ENCODE results near the gene ZBTB43. TPM values are rescaled to one million over a fixed set of nuclear protein-coding genes. Genes with fewer than 3 reads are reported as not detected.
A peak's percentile ranks its signal among the peaks of the same experiment; 100 is the strongest.

Gene ZBTB43, protein sequence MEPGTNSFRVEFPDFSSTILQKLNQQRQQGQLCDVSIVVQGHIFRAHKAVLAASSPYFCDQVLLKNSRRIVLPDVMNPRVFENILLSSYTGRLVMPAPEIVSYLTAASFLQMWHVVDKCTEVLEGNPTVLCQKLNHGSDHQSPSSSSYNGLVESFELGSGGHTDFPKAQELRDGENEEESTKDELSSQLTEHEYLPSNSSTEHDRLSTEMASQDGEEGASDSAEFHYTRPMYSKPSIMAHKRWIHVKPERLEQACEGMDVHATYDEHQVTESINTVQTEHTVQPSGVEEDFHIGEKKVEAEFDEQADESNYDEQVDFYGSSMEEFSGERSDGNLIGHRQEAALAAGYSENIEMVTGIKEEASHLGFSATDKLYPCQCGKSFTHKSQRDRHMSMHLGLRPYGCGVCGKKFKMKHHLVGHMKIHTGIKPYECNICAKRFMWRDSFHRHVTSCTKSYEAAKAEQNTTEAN
- total RNA-seq (2012; rRNA removed) = 10.7 and 12.4 TPM in 2 replicates

DNA sequence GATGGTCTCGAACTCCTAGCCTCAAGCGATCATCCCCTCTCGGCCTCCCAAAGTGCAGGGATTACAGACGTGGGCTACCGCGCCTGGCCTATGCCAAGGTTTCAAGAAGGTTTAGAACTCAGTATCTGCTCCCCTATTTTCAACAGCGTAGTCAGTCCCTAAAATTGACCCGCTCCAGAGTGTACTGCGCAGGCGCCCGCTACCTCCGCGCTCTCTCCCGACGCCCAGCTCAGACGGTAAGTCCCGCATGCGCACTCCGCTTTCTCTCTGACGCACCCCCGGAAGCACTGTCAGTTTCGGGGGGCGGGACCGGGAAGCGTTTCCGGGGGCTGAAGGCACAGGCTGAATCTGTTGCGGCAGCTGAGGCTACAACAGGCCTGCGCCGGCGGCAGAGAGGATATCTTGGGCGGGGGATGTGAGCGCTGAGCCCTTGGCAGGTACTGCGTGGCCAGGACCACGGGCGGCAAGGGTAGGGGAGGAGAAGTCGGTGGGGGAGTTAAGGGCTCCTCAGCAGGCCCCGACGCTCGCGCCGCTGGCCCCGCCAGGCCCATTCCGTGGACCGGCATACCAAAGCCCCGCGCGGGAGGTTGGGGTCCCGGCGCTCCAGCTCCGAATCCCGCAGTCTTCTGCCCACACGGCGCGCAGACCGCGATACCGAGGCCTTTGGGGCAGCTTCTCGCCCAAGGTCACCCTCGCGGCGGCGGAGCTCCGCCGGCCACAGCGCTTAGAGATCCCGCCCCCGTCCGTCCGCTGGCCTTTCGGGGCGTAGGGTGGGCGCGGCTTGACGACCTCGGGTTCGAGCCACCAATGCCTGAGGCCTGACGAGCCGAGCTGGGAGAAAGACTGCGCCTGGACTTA lies at the start of gene ZBTB43:
TSS of gene ZBTB43 (plus strand) at position 345 of the 858 bp plus-strand sequence. CDS start 27,470 bp downstream, outside the sequence.
- Histone ChIP-seq H3K9me3 (replicated peaks; ENCODE audit: low read length) (no peaks in the 10 kb centered on the region), H3K36me3 (ENCODE audit: insufficient read depth, low read length) (peaks cover 10% of the 10 kb centered on the region), H3K9ac (ENCODE audit: low read depth, low read length) (peak within 1 kb of the TSS; percentile 95), H3K4me2 (ENCODE audit: low read length) (peak within 1 kb of the TSS; percentile 90), H3K4me1 (ENCODE audit: control insufficient read depth, insufficient read depth, low read length) (peaks cover 29% of the 10 kb centered on the region), H3K27me3 (ENCODE audit: control insufficient read depth, insufficient read depth, low read length) (no peaks in the 10 kb centered on the region), H3K4me3 (ENCODE audit: low read length) (peak within 1 kb of the TSS; percentile 89)

DNA sequence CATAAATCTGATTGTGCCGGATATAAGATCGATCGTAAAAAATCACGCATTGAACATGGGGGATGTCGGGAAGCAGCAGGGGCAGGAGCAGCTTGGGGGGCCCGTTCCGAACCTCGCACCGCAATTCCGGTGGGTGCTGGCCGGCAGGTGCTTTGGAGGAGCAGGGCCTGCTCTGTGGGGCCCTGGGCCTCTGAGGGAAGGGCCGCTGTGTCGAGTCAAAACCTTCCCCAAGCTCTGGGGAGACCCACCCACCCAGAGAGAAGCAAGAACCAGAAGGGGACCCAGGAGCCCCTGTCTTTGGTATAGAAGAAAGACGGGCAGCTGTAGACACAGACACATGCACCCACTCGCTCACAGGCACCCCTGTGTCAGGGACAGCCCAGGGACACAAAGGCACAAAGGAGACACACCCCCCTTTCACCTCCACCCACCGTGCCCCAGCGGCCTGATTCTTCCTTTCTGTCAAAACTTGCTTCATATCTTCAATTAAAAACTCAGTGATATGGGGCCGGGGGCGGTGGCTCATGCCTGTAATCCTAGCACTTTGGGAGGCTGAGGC lies 49.4 kb upstream of the ZBTB43 start:
- H3K4me1 ChIP-seq (ENCODE audit: control insufficient read depth, insufficient read depth, low read length) = no peaks in the 10 kb centered on the region
- H3K4me2 ChIP-seq (ENCODE audit: low read length) = no peak overlapping the region
- H3K4me3 ChIP-seq (ENCODE audit: low read length) = no peak overlapping the region
- H3K9ac ChIP-seq (ENCODE audit: low read depth, low read length) = no peak overlapping the region
- H3K27me3 ChIP-seq (ENCODE audit: control insufficient read depth, insufficient read depth, low read length) = peaks cover 36% of the 10 kb centered on the region
- no peaks in the 10 kb centered on the region for H3K36me3 ChIP-seq (ENCODE audit: insufficient read depth, low read length)
- no peaks in the 10 kb centered on the region for H3K9me3 ChIP-seq (replicated peaks; ENCODE audit: low read length)

- no peaks in the 10 kb centered on the region for H3K36me3 ChIP-seq (ENCODE audit: insufficient read depth, low read length)
- peaks cover 34% of the 10 kb centered on the region for H3K27me3 ChIP-seq (ENCODE audit: control insufficient read depth, insufficient read depth, low read length)
- no peaks in the 10 kb centered on the region for H3K9me3 ChIP-seq (replicated peaks; ENCODE audit: low read length)
- H3K4me2 ChIP-seq (ENCODE audit: low read length) = no peak overlapping the region
- H3K4me3 ChIP-seq (ENCODE audit: low read length) = no peak overlapping the region
- no peaks in the 10 kb centered on the region for H3K4me1 ChIP-seq (ENCODE audit: control insufficient read depth, insufficient read depth, low read length)
- H3K9ac ChIP-seq (ENCODE audit: low read depth, low read length) = no peak overlapping the region
Measured at GRCh38 chr9:126756238-126756637, 48.6 kb upstream of the ZBTB43 start.

DNA sequence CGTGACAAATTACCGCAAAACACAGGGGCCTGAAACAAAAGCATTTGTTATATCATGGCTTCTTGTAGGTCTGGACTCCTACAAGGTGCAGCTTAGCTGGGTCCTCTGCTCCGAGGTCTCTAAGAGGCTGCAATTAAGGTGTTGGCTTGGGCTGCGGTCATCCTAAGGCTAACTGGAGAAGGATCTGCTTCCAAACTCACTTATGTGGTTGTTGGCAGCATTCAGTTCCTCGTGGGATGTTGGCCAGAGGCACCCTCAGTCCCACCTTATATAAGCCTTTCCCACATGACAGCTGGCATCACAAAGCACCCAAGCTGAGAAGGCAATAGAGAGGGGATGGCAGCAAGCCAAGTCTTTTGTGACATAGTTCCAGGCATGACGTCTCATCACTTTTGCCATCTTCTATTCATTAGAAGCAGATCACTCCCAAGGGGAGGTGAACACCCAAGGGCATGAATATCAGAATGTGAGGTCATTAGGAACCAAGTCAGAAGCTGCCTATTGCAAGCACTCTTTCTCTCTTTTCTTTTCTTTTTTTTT lies 47.9 kb upstream of the ZBTB43 start:
- H3K9me3 ChIP-seq (replicated peaks; ENCODE audit: low read length) = no peaks in the 10 kb centered on the region
- no peak overlapping the region for H3K4me3 ChIP-seq (ENCODE audit: low read length)
- H3K4me1 ChIP-seq (ENCODE audit: control insufficient read depth, insufficient read depth, low read length) = no peaks in the 10 kb centered on the region
- H3K4me2 ChIP-seq (ENCODE audit: low read length) = no peak overlapping the region
- H3K9ac ChIP-seq (ENCODE audit: low read depth, low read length) = no peak overlapping the region
- peaks cover 35% of the 10 kb centered on the region for H3K27me3 ChIP-seq (ENCODE audit: control insufficient read depth, insufficient read depth, low read length)
- H3K36me3 ChIP-seq (ENCODE audit: insufficient read depth, low read length) = no peaks in the 10 kb centered on the region

DNA sequence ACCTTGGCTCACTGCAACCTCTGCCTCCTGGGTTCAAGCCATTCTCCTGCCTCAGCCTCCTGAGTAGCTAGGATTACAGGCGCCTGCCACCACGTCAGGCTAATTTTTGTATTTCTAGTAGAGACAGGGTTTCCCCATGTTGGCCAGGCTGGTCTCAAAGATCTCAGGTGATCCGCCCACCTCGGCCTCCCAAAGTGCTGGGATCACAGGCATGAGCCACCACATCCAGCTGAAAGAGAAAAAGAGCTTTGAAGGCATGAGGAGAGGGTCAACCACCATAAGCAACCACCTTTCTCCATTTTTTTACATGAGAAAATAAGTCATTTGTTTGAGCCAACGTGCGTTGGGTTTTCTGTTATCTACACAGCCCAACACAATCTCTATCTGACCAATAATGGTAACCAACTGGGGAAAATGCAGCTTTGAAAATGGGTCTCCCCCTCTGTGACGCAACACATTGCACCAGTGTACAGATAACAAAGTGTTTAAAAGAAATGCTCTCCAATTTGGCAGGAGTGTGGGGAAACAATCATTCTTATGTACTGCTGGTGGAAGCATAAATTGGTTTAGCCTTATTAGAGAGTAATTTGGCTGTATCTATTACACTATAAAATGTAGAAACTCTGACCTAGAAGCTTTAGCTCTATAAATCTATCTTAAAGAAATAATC lies 45.8 kb upstream of the ZBTB43 start:
- Histone ChIP-seq H3K27me3 (ENCODE audit: control insufficient read depth, insufficient read depth, low read length) (peaks cover 31% of the 10 kb centered on the region), H3K4me1 (ENCODE audit: control insufficient read depth, insufficient read depth, low read length) (no peaks in the 10 kb centered on the region)

DNA sequence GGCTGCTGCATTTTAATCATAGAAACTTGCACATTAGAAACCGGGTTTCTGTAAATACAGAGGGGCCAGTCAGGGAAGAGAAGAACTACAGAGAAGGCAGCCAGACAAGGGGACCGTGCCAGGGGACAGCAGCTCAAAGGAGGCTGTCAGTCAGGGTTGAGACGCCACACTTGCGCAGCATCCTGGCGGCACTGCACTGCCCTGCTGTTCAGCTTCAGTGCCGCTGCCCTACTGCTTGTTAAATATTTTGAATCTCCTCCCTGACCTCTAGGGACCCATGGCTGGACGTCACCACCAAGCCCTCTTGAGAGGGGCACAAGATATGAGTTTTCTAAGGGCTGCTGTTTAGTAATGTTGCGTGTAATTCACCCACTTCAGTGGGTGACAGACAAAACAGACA lies 43.6 kb upstream of the ZBTB43 start:
- Histone ChIP-seq H3K4me2 (ENCODE audit: low read length) (no peak overlapping the region), H3K36me3 (ENCODE audit: insufficient read depth, low read length) (no peaks in the 10 kb centered on the region), H3K4me3 (ENCODE audit: low read length) (no peak overlapping the region), H3K9me3 (replicated peaks; ENCODE audit: low read length) (no peaks in the 10 kb centered on the region), H3K27me3 (ENCODE audit: control insufficient read depth, insufficient read depth, low read length) (peaks cover 19% of the 10 kb centered on the region), H3K4me1 (ENCODE audit: control insufficient read depth, insufficient read depth, low read length) (no peaks in the 10 kb centered on the region), H3K9ac (ENCODE audit: low read depth, low read length) (no peak overlapping the region)

More for the DNA sequence above, 45.8 kb upstream of the ZBTB43 start:
- no peak overlapping the region for H3K9ac ChIP-seq (ENCODE audit: low read depth, low read length)
- H3K36me3 ChIP-seq (ENCODE audit: insufficient read depth, low read length) = no peaks in the 10 kb centered on the region
- H3K4me2 ChIP-seq (ENCODE audit: low read length) = no peak overlapping the region
- H3K4me3 ChIP-seq (ENCODE audit: low read length) = no peak overlapping the region
- no peaks in the 10 kb centered on the region for H3K9me3 ChIP-seq (replicated peaks; ENCODE audit: low read length)

- no peaks in the 10 kb centered on the region for H3K9me3 ChIP-seq (replicated peaks; ENCODE audit: low read length)
- H3K27me3 ChIP-seq (ENCODE audit: control insufficient read depth, insufficient read depth, low read length) = peaks cover 9% of the 10 kb centered on the region
- H3K4me1 ChIP-seq (ENCODE audit: control insufficient read depth, insufficient read depth, low read length) = no peaks in the 10 kb centered on the region
- H3K36me3 ChIP-seq (ENCODE audit: insufficient read depth, low read length) = no peaks in the 10 kb centered on the region
- no peak overlapping the region for H3K4me2 ChIP-seq (ENCODE audit: low read length)
- no peak overlapping the region for H3K9ac ChIP-seq (ENCODE audit: low read depth, low read length)
- no peak overlapping the region for H3K4me3 ChIP-seq (ENCODE audit: low read length)
Measured at GRCh38 chr9:126763130-126763764, 41.6 kb upstream of the ZBTB43 start.

- Histone ChIP-seq H3K36me3 (ENCODE audit: insufficient read depth, low read length) (no peaks in the 10 kb centered on the region), H3K4me1 (ENCODE audit: control insufficient read depth, insufficient read depth, low read length) (no peaks in the 10 kb centered on the region), H3K9me3 (replicated peaks; ENCODE audit: low read length) (no peaks in the 10 kb centered on the region), H3K27me3 (ENCODE audit: control insufficient read depth, insufficient read depth, low read length) (peaks cover 36% of the 10 kb centered on the region), H3K4me2 (ENCODE audit: low read length) (no peak overlapping the region), H3K9ac (ENCODE audit: low read depth, low read length) (no peak overlapping the region), H3K4me3 (ENCODE audit: low read length) (no peak overlapping the region)
Measured at GRCh38 chr9:126773004-126773607, 31.7 kb upstream of the ZBTB43 start.

DNA sequence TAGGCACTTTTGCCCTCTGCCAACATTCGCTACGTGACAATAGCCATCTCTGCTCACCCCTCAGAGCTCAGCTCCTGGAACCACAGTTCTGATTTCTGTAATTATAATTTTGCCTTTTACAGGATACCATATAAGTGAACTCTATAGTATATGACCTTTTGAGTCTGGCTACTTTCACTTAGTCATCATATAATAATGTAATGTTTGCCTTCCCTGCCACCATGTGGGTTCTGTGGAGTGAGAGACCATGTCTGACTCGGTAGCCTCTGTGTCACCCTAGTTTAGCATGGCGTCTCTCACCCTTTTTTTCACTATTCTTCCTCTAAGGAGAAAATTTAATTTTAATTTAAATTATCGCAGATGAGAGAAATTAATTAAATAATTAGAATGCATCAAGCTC lies 28.9 kb upstream of the ZBTB43 start:
- Histone ChIP-seq H3K36me3 (ENCODE audit: insufficient read depth, low read length) (no peaks in the 10 kb centered on the region), H3K9me3 (replicated peaks; ENCODE audit: low read length) (no peaks in the 10 kb centered on the region), H3K4me1 (ENCODE audit: control insufficient read depth, insufficient read depth, low read length) (no peaks in the 10 kb centered on the region)

GRCh38 chr9:126777733-126778132 lies 27.1 kb upstream of the ZBTB43 start:
- Histone ChIP-seq H3K9me3 (replicated peaks; ENCODE audit: low read length) (no peaks in the 10 kb centered on the region), H3K4me3 (ENCODE audit: low read length) (no peak overlapping the region), H3K9ac (ENCODE audit: low read depth, low read length) (no peak overlapping the region), H3K4me1 (ENCODE audit: control insufficient read depth, insufficient read depth, low read length) (peaks cover 3% of the 10 kb centered on the region), H3K36me3 (ENCODE audit: insufficient read depth, low read length) (no peaks in the 10 kb centered on the region), H3K4me2 (ENCODE audit: low read length) (no peak overlapping the region), H3K27me3 (ENCODE audit: control insufficient read depth, insufficient read depth, low read length) (peaks cover 50% of the 10 kb centered on the region)

More for the DNA sequence above, 28.9 kb upstream of the ZBTB43 start:
- Histone ChIP-seq H3K27me3 (ENCODE audit: control insufficient read depth, insufficient read depth, low read length) (peaks cover 53% of the 10 kb centered on the region), H3K4me3 (ENCODE audit: low read length) (no peak overlapping the region), H3K4me2 (ENCODE audit: low read length) (no peak overlapping the region), H3K9ac (ENCODE audit: low read depth, low read length) (no peak overlapping the region)
